T-helper 22 cell (primary cell): ENCODE measurements around the gene IGSF8.
"Not testable (repeated sequence)": the region's sequence is repeated elsewhere in the genome, so short reads cannot be mapped to it uniquely, and the experiment has no call there.

Source experiments
- DNase-seq: peaks from one replicate; pipeline ENCODE4 v3.0.0-alpha.2; 2020; ENCODE audit warnings: low read depth

Gene IGSF8

DNA sequence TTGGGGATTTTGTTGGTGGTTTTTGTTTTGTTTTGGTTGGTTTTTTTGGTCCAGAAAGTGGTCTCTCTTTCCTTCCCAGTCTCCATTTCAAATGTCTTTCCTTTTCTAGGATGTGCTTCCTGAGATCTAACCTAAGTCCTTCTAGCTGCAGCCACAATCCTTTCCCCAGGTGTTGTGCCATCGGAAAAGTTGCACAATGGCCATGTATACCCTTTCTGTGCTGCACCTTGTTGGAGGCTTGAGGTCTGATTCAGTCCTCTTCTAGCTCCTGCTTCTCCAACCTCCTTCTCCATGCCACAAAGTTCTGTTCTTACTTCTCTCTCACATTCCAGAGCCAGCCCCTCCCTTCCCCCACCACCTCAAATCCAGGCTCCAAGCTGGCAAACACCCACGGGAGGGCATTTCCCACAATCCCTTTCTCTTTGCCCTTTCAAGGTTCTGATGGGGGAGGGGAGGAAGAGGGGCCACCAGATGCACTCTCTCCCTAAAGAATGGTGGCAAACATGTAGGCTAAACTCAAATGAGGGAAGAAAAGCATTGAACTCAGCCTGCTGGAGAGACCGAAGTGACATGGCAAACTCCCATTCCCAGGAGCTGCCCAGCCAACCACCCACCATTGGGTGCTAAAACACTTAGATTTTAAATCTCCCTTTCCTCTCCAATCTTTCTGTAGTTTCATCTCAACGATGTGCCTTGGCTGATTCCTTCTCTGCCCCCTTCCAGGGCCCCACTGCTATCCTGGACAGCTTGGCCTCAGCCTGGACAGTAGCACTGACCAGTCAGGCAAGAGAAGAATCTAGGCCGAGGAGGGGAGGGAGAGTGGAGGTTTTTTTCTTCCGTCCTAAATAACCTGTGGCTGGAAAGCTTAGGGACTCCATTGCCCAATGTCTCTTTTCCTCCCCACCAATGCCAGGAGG is 31.3 kb downstream of the IGSF8 start:
- DNase-seq: no peak

DNA sequence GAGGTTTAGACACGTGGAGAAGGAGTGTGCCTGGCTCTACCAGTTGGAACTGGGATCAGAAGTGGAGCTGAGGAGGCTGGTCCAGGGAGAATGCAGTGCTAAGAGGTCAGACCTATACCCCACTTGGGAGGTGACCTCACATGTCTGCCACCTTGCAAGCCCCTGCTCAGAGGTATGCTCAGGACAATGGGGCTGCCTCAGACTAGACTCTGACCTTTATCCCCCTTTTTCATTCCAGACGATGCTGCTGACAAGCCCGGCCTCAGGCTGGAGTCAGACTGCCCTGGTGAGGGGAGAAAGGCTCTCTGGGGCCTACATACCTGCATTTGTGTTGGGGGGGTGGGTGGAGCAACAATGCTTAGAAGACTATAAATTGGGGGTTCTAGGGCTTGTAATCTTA is 33.7 kb downstream of the IGSF8 start:
- no peak for DNase-seq

DNA sequence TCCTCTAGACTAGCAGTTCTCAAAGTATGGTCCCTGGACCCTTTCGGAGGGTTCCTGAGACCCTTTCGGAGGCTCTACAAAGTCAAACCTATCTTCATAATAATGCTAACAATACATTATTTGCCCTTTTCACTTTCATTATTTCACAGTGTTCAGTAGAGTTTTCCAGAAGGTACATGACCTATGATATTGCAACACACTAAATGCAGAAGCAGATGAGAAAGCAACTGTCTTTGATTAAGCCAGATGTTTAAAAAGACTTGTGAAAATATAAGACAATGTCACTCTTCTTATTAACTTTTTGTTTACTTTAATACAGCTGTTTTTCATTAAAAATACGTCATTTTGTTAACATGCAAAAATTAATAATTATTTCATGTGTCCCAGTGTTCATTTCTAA is 34.3 kb downstream of the IGSF8 start:
- DNase-seq: no peak

DNA sequence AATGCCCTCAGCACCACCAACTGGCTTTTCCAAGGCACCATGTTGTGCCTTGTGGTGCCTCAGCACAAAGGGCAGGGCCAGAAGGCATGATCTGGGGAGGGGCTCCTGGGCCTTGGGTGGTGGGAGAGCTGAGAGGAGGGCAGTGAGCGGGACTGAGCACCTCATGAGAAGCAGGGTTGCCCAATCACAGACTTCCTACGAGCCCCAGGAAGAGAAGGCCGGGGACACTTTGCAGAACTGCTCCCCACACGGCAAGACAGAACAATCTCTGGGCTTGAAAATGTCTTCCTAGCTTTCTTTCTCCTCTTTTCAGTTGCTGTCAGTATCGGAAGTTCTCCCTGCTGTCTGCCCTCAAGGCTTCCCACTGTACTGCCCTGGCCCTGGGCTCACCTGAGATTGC is 35.2 kb downstream of the IGSF8 start:
- DNase-seq: no peak

DNA sequence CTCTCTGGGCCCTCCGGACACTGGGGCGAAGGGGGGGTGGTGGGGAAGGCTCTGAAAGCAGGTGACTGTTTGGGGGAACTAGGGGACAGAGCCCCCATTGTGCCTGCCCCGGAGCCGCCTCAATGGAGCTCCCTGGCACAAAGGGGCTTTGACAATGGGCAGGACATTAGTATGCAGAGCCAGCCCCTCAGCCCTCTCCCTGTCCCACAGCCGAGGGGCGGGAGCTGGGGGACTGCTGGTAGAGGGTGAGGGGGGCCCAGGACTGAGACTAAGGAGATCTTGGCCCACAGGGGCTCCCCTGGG is 36.2 kb downstream of the IGSF8 start:
- DNase-seq: no peak

DNA sequence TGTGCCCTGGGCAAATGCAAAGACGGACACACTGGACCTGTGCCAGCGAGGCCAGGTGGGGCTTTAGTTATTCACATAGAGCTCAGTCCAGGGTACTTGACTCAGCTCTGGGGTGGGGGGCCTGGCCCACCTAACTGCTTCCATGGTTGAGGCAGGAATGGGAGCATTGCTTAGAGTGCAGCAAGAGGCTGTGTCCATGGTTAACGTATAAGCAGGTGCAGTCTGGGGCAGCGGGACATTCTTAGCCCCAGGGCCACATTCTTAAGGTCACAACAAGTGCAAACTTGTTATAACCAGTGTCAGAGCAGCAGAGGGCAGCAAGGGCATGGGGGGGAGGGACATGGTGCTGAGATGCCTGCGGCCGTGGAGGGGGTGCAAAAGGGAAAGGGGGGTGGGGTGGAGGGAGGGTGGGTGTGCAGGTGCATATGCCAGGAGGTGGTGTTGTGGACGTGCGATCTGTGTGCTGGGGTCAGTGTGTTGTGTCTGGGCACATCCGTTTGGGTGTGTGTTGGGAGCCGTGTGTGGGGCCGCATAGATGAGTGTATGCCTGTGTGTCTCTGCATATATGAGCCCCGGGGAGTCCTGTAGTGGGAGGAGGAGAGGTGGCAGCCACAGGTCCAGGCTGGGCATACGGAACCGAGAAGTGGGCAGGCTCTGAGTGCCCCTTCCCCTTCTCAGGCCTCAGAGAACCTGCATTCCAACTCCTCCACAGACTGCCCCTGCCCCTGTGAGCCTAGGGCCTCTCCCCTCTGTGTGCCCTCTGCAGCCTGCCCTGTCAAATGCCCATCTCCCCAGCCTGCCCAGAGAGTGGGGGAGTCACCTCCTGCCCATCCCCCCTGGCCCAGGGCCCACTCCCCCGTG is 36.8 kb downstream of the IGSF8 start:
- no peak for DNase-seq

DNA sequence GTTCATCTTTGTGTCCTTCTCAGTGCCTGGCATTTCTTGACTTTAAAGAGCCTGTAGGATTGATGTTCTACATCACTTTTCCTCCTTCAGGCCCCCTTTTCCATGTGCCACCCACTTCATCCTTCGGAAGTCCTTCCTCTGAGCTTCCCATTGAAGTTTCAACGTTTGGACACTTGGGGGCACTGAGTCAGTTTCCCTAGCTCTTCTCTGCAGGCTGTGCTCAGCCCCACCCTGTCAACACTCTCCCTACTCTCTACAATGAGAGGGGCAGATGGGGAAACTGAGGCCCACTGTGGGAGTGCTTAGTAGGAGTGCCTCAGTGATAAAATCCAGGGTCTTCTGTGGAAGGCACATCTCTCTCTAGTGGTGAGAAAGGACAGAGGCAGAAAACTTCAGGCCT is 40.3 kb downstream of the IGSF8 start:
- no peak for DNase-seq

DNA sequence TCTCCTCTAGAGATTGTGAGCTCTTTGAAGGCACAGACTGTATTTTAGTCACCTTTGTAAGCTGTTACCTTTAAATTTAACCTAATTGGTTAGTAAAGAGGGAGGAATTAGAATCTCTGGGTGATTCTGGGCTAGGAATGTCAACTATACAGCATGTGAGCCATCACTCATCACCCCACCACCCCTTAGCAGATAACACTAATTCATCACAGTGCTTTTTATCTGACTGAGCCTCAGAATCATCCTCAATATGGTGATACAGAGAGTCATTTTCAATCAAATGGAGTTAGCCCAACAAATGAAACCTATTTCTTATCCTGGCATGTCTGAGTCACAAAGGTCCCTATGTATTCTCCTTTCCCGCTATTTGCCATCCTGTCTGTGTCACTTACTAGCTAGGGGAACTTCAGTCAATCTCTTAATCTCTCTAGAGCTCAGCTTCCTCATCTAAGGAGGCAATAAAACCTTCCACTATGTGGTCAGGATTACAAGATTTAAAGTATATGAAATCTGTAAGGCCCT is 41.7 kb downstream of the IGSF8 start:
- DNase-seq: no peak

DNA sequence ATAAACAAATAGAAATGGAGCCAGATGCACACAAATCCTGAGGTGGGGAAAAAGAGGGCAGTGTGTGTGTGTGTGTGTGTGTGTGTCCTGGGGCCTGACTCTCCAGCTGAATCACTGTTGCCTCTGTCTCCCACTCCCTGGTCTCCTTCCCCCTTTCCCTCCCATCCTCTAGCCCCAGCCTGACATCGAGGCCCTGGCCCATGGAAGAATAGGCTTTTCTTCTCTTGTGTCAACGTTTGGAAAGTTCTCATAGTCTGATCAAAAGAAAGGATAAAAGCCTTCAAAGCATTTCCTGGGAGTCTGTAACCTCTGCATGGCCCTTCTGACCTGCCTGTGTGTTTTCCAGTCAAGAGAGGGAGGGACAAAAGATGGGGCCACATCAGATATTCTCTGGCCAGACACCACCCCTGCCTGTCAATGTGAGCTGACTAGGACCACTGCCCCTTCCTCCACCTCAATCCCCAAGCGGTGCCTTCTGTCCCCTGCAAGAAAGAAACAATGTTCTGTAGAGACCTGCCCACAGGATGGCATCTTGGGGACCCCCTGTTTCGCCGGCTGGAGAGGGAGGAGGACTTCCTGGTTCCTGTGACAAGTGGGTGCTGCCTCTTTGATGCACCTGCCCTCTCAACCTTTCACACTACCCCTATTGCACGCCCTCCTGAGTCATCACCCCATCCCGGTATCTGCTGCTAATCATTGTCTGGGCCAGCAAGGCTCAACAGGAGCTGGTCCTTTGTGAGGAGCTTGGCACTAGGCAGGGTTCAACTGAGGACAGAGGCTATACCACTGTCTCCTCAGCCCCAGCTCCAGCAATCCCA is 44.7 kb downstream of the IGSF8 start:
- DNase-seq: no peak

DNA sequence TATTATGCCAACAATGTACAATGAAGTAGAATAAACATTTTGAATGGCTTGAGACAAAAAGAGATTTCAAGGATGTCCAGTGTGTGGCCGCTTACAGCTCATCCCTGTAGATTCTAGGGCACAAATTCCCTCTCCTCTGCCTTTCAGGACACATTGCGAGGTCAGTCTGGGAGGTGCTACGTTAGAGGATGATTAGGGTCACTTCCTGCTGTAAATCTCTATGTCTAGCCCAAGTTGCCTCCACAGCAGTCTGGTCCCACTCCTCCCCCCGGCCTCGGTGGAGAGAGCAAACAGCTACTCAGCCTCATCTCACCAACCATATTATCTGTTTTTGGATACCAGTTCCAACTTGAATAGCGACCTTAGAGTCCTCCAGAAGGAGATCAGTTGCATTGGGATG is 45.5 kb downstream of the IGSF8 start:
- no peak for DNase-seq

DNA sequence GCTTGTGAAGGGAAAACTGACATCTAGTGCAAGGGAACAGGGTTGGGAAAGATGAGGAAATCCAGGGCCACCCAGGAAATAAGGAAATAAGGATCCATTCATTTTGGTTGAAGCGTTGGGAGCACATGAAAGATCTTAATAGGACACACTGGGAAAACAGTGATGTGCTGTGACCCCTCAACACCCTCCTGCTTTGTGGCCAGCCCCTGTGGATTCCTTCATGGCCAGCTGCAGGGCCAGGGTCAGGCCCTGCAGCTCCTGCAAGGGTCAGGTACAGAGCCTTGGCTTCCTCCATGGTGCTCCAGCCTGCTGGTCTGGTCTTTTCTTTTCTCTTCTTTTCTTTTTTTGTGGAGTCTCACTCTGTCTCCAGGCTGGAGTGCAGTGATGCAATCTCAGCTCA is 47.8 kb downstream of the IGSF8 start:
- no peak for DNase-seq

DNA sequence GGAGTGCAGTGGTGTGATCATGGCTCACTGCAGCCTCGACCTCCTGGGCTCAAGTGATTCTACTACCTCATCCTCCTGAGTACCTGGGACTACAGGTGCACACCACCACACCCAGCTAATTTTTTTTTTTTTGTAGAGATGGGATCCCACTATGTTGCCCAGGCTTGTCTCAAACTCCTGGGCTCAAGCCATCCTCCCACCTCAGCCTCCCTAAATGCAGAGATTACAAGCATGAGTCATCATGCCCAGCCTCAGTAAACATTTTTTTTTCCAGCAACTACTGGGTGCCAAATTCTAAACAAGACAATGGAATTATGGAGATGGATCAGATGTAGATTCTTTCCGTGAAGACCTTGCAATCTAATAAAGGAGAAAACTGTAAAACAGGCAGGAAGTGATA is 48.2 kb downstream of the IGSF8 start:
- not testable (repeated sequence) for DNase-seq

DNA sequence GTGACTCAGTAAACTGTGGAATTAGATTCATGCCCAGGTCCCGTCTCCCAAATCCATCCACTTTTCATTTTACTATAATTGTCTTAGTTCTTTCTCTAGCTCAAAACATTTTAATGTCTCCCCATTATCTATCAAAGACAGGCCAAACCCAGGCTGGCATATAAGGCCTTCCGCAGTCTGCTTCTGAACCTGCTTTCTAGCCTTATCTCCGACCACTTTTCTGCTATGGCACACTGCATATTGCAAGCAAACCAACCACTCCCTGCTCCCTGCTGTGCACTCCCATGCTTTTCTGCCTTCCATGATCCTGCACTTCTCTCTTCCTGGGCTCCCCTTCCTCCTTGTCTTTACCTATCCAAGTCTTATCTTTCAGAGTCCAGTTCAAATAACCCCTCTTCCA is 49.3 kb downstream of the IGSF8 start:
- DNase-seq: no peak

DNA sequence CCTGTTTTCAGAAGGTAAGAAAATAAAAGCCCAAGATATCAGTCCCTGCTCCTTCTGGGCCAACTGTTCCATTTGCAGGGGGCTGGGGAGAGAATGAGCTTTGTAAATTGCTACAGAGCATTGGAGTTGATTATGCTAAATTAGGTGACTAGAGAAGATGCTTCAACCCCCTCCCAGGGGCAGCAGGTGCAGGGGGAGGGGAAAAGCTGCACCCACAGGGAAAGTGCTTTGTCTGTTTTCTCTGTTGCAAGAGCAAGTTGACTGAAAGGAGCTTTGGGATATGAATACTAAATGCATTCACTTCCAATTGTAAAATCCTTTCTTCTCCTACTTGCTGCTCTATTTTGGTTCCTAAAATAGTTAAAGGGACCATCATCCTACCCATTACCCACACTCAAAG is 50.1 kb downstream of the IGSF8 start:
- DNase-seq: no peak

DNA sequence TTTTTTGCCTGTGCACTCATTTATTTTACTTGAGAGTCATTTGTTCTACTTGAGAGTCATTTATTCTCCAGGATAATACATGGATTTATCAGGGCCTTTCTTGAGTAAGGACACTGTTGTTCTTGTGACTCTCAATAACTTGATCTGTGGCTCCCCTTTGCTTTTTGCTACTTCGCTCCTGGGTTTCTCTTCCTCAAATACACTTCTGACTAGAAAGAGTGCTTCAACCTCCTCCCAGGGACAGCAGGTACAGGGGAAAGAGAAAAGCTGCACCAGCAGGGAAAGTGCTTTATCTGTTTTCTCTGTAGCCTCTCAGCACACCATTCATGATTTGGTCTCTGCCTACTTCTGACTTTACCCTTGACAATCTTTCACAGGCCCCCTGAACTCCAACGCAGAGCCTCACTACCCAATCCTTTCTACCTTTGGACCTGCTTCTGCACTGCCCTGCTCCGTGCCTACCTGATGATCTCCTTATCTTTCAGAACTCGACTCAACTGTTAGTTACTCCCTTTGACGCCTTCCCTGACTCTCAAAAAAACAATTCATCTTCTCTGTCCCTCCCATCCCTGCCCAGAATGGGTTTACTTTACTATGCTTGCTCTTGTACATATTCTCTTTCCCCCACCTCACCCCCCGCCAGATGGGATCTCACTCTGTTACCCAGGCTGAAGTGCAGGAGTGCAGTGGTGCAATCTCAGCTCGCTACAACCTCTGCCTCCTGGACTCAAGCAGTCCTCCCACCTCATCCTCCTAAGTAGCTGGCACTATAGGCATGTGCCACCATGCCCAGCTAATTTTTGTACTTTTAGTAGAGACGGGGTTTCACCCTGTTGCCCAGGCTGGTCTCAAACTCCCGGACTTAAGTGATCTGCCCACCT is 51.1 kb downstream of the IGSF8 start:
- no peak for DNase-seq

DNA sequence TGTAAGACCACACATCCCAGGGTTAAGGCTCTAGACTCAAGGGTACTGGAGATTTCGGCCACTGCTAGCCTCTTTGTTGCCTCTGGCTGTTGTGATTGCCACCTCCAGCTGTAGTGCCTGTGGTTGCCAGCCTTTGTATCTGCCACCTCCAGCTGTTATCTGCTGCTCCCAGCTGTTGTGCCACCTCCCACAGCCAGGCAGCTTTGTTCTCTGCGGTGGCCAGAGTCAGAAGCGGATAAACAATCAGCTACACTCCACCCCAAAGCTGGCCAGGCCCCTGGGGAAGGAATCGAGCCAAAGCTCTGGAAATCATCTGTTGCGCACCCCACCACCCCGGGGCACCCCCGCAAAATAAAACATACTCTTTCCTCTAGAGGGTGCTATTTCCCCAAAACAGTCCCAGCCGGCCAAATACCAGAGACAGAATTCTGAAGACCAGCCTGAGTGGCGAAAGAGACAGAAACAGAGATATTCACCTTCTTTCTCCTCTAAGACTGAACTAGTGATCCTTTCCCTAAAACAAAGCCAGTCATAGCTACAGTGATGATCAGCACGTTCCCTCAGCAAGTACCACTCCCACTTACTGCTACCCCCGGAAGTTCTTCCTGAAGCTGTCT is 51.8 kb downstream of the IGSF8 start:
- no peak for DNase-seq

DNA sequence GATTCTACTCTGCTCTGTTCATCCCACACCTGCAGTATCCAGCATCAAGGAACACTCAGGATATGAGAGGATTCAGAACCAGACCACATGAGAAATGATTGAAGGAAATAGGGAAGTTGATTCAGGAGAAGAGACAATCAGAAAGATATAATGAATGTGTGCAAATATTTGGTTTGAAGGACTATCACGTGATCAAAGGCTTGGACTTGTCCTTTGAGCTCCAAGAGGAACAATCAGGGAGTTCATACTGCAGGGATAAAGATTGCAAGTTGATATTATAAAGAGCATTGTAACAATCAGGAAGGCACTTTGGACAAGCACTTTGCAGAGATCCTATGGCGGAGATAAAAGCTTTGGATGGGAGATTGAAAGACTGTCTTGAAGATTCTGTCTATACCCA is 52.8 kb downstream of the IGSF8 start:
- DNase-seq: no peak

DNA sequence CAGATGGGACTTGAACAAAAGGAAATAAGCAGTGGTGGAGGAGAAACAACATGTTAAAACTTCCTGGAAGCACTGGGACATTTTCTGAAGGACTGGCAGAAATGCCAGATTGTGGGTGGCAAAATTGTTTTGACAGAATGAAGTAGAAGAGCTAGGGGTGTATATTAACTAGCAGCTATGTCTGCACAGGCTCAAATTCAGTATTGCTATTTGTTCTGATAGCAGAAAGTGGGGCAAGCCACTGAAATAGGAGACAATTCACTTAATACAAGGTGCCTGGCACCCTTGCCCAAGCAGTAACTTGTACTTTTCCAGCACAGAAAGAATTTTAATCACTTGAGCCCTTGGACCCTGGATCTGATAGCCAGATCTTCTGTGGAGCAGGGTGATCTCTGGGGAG is 54.9 kb downstream of the IGSF8 start:
- DNase-seq: no peak
